Measurements from ENCODE around the gene STAU1. TPM values are rescaled to one million over a fixed set of nuclear protein-coding genes. Genes with fewer than 3 reads are reported as not detected.
A peak's percentile ranks its signal among the peaks of the same experiment; 100 is the strongest.

STAU1 gene
- total and polyA plus RNA-seq, 2 of the 13 experiments (the other 11 are each of a cell fraction or from before 2014, with no cell fraction given), result 119 to 133 TPM

DNA sequence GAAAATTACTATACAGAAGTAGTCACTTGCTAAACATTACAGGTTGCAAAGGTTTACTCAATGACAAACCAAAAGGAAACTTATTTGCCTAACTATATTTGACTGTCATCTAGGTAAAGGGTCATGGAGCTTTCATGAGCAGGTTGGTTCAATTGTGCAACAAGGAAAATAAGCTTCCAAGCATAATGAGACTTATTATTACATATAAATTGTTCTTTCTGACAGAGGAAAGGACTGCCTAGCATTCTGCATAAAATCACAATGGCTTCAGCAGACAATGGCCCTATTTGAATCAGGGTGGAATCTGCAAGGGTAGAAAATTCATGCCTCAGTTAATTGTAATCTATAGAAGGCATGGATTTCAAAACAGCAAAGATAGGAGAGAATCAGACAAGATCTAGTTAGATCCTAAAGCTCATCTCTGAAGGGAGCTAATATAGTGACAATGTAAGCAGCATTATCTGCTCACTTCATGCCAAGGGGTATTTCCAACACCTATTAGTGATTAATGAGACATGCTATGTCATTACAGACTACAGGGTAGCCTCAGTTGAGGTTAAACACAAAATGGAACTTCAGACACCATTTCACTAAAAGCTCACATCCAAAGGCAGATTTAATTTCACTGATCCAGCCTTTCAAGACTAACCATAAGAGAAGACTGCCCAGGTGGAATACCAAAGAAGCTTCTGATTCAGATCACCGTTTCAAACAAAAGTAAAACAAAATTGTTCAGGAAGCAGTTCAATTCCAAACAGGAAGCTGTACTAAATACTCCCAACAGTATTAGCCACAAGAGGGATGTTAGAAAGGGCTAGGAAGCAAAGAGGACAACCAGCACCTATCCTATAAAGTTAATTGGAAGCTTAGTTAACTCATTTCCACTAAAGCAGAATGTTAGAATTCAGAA lies 8.5 kb downstream of the STAU1 start (continued):
- TF ChIP-seq CEBPG (CRISPR knock-in tag; IDR thresholded peaks at IDR 0.05) (peak; percentile 98), ZNF430 (CRISPR knock-in tag; IDR thresholded peaks at IDR 0.05) (no peak), SNAPC2 (CRISPR knock-in tag; IDR thresholded peaks at IDR 0.05) (no peak), SP5 (CRISPR knock-in tag; IDR thresholded peaks at IDR 0.05; ENCODE audit: borderline replicate concordance, low read depth) (no peak), ZBTB20 (CRISPR knock-in tag; IDR thresholded peaks at IDR 0.05; ENCODE audit: borderline replicate concordance, low read depth) (0 out of 2 replicates have a peak, but pooled peaks have one; percentile 24), ZFP37 (CRISPR knock-in tag; IDR thresholded peaks at IDR 0.05; ENCODE audit: borderline replicate concordance) (no peak), ETS1 (CRISPR knock-in tag; IDR thresholded peaks at IDR 0.05) (no peak), YEATS2 (CRISPR knock-in tag; IDR thresholded peaks at IDR 0.05; ENCODE audit: borderline replicate concordance) (0 out of 2 replicates have a peak, but pooled peaks have one; percentile 6), TBX2 (CRISPR knock-in tag; IDR thresholded peaks at IDR 0.05; ENCODE audit: borderline replicate concordance) (no peak), SOX5 (CRISPR knock-in tag; IDR thresholded peaks at IDR 0.05; ENCODE audit: borderline replicate concordance) (peak; percentile 76), ZNF230 (CRISPR knock-in tag; IDR thresholded peaks at IDR 0.05) (peak; percentile 60; the same call in 1 of the 2 replicates), ZNF331 (CRISPR knock-in tag; IDR thresholded peaks at IDR 0.05) (peak; percentile 67; the same call in 1 of the 2 replicates), FOXK1 (CRISPR knock-in tag; IDR thresholded peaks at IDR 0.05; ENCODE audit: borderline replicate concordance, low read depth) (peak; percentile 42; the same call in 1 of the 2 replicates), ZNF772 (CRISPR knock-in tag; IDR thresholded peaks at IDR 0.05) (no peak), SAP130 (CRISPR knock-in tag; IDR thresholded peaks at IDR 0.05; ENCODE audit: low read depth) (peak; percentile 91), ZNF383 (CRISPR knock-in tag; IDR thresholded peaks at IDR 0.05; ENCODE audit: borderline replicate concordance) (peak; percentile 84; the same call in 1 of the 2 replicates), ARID5B (CRISPR knock-in tag; IDR thresholded peaks at IDR 0.05) (peak; percentile 84), ZNF607 (CRISPR knock-in tag; IDR thresholded peaks at IDR 0.05; ENCODE audit: borderline replicate concordance) (no peak), FOXA1 (IDR thresholded peaks at IDR 0.05) (peak; percentile 40), FOXA1 (CRISPR knock-in tag; IDR thresholded peaks at IDR 0.05) (peak; percentile 49; the same call in 1 of the 2 replicates), ZNF570 (CRISPR knock-in tag; IDR thresholded peaks at IDR 0.05; ENCODE audit: borderline replicate concordance) (peak; percentile 67; the same call in 1 of the 2 replicates), ZNF160 (CRISPR knock-in tag; IDR thresholded peaks at IDR 0.05) (no peak), IRX3 (CRISPR knock-in tag; IDR thresholded peaks at IDR 0.05; ENCODE audit: borderline replicate concordance, low read depth) (no peak), ZNF850 (CRISPR knock-in tag; conservative IDR thresholded peaks at IDR 0.05) (no peak), THAP11 (CRISPR knock-in tag; IDR thresholded peaks at IDR 0.05) (peak; percentile 67)
- TF ChIP-seq, protein P1, sequence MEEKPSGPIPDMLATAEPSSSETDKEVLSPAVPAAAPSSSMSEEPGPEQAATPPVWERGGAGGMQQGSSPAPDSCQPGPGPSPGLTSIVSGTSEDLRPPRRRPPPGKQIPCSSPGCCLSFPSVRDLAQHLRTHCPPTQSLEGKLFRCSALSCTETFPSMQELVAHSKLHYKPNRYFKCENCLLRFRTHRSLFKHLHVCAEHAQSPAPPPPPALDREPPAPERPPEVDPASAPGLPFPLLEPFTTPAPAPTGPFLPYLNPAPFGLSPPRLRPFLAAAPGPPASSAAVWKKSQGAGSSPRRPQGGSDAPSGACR (CRISPR knock-in tag; IDR thresholded peaks at IDR 0.05), result peak; percentile 42; the same call in 1 of the 2 replicates
